Lower lobe of right lung (tissue), 2 donors: ENCODE results near the gene KCNA3. TPM values are rescaled to one million over a fixed set of nuclear protein-coding genes. Genes with fewer than 3 reads are reported as not detected.

ENCODE experiments used
- ATAC-seq, 2 donors: fragments of 200-7000 bp; cut with Tn5 transposase; one replicate each; pipeline ENCODE4 v1.9.1; 2020 to 2022; ENCODE audit warnings: mild to moderate bottlenecking in 2 of 2, moderate library complexity in 2 of 2
- DNase-seq: peaks from one replicate; pipeline ENCODE4 v3.0.0-alpha.2; 2020
- H3K27ac ChIP-seq: fragments of 200-600 bp; one replicate; pipeline ENCODE4 v1.8.0; 2022
- H3K27me3 ChIP-seq: fragments of 200-600 bp; one replicate; pipeline ENCODE4 v1.8.0; 2022; ENCODE audit warnings: low read depth
- H3K36me3 ChIP-seq: fragments of 200-600 bp; one replicate; pipeline ENCODE4 v1.8.0; 2022; ENCODE audit warnings: mild to moderate bottlenecking
- H3K4me1 ChIP-seq: fragments of 200-600 bp; one replicate; pipeline ENCODE4 v1.8.0; 2022
- H3K4me3 ChIP-seq: fragments of 200-600 bp; one replicate; pipeline ENCODE4 v1.8.0; 2022; ENCODE audit warnings: mild to moderate bottlenecking
- H3K9me3 ChIP-seq: fragments of 200-600 bp; one replicate; pipeline ENCODE4 v1.8.0; 2022
- intact Hi-C: fragments of 100-400 bp; cut with DNase I; formaldehyde crosslinking; loops from one replicate; pipeline ENCODE4 v1.11.0; 2022
- total RNA-seq: library from RNA; stranded (reverse); fragmentation: NEBNext Ultra II Directional; extraction: Animal tissue kit (Norgen Biotek cat#: 25700); gene quantifications from one replicate; pipeline ENCODE4 v1.2.1, GENCODE V29; 2021
- TF ChIP-seq, protein P1 (sequence below): fragments of 200-600 bp; IDR thresholded peaks from one replicate; pipeline ENCODE4 v1.8.0; 2022; ENCODE audit warnings: antibody characterized with exemption, mild to moderate bottlenecking
- donor health status: DM: no; HTN: yes; CAD: no; lungs with severe emphysema.

Gene KCNA3
- total RNA-seq, 1 donor from 2014 or later: 19.4 TPM

DNA sequence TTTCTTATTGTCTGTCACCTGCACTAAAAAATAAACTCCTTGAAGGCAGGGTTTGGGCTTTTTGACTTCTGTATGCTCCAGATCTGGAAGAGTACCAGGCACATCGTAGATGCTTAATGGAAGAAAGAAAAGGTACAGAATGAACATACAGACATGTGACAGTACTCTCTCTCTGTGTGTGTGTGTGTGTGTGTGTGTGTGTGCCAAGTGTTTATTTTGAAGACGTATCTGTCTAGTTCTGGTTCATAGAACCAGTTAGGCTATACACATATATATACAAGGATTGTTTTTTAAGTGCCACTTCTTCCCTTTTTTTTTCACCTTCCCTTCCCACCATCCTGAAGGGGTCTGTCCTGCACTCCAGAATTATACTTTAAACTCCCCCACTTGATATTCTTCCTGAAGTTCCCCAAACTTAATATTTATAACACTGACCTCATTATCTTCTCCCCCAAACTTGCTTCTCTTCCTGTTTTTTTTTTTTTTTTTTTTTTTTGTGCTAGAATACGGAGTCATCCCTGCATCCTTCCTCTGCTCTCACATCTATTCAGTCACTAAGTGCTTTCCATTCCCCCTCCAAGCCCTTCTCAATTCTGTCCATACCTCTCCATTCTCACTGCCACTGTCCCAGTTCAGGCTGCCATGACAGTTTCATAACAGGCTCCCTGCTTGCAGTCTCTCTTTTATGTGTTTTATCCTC is 5.4 kb upstream of the KCNA3 start:
- intact Hi-C loops: no loop called here
- H3K27ac ChIP-seq: no peak overlapping the region
- peaks cover 4% of the 10 kb centered on the region for H3K4me1 ChIP-seq
- H3K4me3 ChIP-seq: no peak overlapping the region
- no peak for DNase-seq
- no peaks in the 10 kb centered on the region for H3K9me3 ChIP-seq
- TF ChIP-seq, protein P1, sequence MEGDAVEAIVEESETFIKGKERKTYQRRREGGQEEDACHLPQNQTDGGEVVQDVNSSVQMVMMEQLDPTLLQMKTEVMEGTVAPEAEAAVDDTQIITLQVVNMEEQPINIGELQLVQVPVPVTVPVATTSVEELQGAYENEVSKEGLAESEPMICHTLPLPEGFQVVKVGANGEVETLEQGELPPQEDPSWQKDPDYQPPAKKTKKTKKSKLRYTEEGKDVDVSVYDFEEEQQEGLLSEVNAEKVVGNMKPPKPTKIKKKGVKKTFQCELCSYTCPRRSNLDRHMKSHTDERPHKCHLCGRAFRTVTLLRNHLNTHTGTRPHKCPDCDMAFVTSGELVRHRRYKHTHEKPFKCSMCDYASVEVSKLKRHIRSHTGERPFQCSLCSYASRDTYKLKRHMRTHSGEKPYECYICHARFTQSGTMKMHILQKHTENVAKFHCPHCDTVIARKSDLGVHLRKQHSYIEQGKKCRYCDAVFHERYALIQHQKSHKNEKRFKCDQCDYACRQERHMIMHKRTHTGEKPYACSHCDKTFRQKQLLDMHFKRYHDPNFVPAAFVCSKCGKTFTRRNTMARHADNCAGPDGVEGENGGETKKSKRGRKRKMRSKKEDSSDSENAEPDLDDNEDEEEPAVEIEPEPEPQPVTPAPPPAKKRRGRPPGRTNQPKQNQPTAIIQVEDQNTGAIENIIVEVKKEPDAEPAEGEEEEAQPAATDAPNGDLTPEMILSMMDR: no peak
- H3K27me3 ChIP-seq: peaks cover 5% of the 10 kb centered on the region
- no peaks in the 10 kb centered on the region for H3K36me3 ChIP-seq
- ATAC-seq: no peak

DNA sequence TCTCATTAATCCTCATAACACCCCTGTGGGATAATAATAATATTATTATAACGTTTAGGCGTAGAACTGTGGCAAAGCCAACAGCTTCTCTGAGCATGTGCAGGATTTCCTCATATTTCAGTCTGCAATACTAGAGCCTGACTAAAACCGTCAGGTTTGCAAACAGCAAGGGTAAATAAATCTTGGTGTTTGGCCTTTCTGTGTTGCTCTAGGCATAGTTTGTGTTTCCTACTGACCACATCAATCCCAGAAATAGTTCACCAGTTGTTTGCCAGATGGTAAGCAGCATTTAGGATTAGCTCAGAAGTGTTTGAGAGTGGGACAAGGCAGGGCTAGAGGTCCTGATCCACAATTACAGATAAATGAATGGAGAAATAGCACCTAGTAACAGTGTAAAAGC is 2.8 kb upstream of the KCNA3 start:
- Histone ChIP-seq H3K36me3 (no peaks in the 10 kb centered on the region), H3K9me3 (no peaks in the 10 kb centered on the region), H3K4me1 (peaks cover 15% of the 10 kb centered on the region), H3K4me3 (no peak overlapping the region), H3K27me3 (peaks cover 23% of the 10 kb centered on the region), H3K27ac (no peak overlapping the region)
- intact Hi-C loops: no loop called here
- ATAC-seq (no peak), DNase-seq (no peak)
- TF ChIP-seq, protein P1: no peak

DNA sequence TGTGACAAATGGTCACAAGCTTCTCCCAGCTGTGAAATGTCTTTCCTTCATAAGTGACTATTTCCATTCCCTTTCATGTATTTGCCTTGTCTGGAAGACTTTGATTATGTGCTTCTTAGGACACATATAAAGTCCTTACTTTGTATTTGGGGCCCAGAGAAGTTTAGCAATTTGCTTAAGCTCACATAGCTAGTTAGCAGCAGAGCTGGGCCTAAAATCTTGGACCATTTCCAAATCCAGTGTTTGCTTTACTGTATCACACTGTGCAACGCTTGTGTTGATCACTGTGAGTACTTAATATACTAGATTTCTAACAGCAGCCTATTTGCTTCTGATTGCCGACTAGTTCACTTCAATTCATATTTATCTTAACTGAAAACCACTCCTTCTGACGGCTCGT is 2.2 kb upstream of the KCNA3 start:
- intact Hi-C loops: no loop called here
- no peaks in the 10 kb centered on the region for H3K36me3 ChIP-seq
- H3K27me3 ChIP-seq: peaks cover 28% of the 10 kb centered on the region
- H3K4me1 ChIP-seq: peaks cover 15% of the 10 kb centered on the region
- no peaks in the 10 kb centered on the region for H3K9me3 ChIP-seq
- DNase-seq: no peak
- H3K27ac ChIP-seq: no peak overlapping the region
- TF ChIP-seq, protein P1: no peak
- H3K4me3 ChIP-seq: no peak overlapping the region
- no peak for ATAC-seq

DNA sequence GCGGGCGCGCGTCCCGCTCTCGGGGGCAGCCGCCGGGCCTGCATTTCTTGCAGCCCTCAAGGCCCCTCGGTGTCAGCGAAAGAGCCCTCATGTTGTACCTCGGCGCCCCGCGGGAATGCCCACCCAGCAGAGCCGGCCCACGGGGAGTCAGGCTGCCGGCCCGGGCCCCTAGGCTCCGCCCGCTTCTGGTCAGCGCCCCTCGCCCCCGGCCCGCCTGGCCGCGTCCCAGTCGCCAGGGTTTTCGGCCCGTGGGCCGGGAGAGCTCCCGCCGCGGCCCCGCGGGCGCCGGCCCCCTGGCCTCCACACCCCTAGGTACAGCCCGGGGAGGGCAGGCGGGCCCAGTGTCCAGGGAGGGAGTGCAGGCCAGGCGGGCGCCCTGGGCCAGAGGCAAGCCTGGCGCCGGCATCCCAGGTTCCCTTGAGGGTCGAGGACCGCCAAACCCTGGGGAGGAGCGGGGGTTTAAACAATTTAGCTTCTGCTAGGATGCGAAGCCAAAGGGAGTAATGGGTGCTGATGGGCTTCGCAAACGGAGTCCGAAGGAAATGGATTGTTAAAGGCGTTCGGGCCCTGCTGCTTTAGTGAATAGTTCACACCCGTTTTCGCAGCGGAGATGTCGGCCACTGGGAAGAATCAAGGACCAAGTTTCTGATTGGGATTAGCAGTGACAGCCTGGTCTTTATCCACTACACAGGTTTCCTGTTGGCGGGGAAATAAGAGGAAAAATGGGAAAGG is 486 bp upstream of the KCNA3 start:
- no peak for DNase-seq
- Histone ChIP-seq H3K4me3 (peak overlapping the region; percentile 65), H3K27ac (peak overlapping the region; percentile 70), H3K9me3 (no peaks in the 10 kb centered on the region), H3K36me3 (no peaks in the 10 kb centered on the region), H3K27me3 (peaks cover 32% of the 10 kb centered on the region), H3K4me1 (peaks cover 20% of the 10 kb centered on the region)
- intact Hi-C loops: no loop called here
- ATAC-seq: peak; percentile 23 to 46
- TF ChIP-seq, protein P1: no peak

DNA sequence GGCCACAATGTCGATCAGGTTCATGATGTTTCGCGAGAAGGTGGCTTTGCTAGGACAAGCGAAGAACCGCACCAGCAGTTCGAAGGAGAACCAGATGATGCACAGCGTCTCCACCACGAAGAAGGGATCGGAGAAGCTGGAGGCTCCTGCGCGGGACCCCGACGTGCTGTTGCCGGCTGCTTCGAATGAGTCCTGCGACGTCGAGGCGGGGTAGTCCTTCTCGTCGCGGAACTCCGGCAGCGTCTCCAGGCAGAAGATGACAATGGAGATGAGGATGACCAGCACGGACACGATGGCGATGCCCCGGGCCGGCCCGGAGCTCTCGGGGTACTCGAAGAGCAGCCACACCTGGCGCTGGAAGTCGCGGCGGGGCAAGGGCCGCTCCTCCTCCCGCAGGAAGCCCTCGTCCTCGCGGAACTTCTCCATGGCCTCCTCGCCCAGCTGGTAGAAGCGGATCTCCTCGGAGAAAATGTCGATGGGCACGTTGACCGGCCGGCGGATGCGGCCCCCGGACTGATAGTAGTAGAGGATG is 869 bp downstream of the KCNA3 start:
- H3K27me3 ChIP-seq: peaks cover 32% of the 10 kb centered on the region
- peak overlapping the region; percentile 70 for H3K27ac ChIP-seq
- intact Hi-C loops: no loop called here
- no peaks in the 10 kb centered on the region for H3K36me3 ChIP-seq
- peaks cover 20% of the 10 kb centered on the region for H3K4me1 ChIP-seq
- DNase-seq: peak; percentile 49
- no peaks in the 10 kb centered on the region for H3K9me3 ChIP-seq
- TF ChIP-seq, protein P1: no peak
- ATAC-seq: peak in 1 of 2 donors; percentile 1
- peak overlapping the region; percentile 65 for H3K4me3 ChIP-seq
